Measurements from ENCODE around the gene KRT28. TPM values are rescaled to one million over a fixed set of nuclear protein-coding genes. Genes with fewer than 3 reads are reported as not detected.

KRT28 gene
- total RNA-seq, 1 donor from 2014 or later = not detected

Other genes with a start within 250 kb of the KRT28 start
- 0.51 TPM for gene CCR7, start 234.5 kb downstream of the KRT28 start, total RNA-seq (ENCODE audit: unreplicated experiment)
- 138 TPM for gene SMARCE1, start 152.1 kb downstream of the KRT28 start, total RNA-seq (ENCODE audit: unreplicated experiment)
- gene KRT222, start 134.8 kb downstream of the KRT28 start, total RNA-seq (ENCODE audit: unreplicated experiment) = 1.2 TPM
- gene KRT24, start 96.2 kb downstream of the KRT28 start, total RNA-seq (ENCODE audit: unreplicated experiment) = not detected
- not detected for gene KRT25, start 44.6 kb downstream of the KRT28 start, total RNA-seq (ENCODE audit: unreplicated experiment)
- not detected for gene KRT26, start 27.8 kb downstream of the KRT28 start, total RNA-seq (ENCODE audit: unreplicated experiment)
- not detected for gene KRT27, start 17.4 kb downstream of the KRT28 start, total RNA-seq (ENCODE audit: unreplicated experiment)
- 28.2 TPM for gene KRT10, start 22.7 kb upstream of the KRT28 start, total RNA-seq (ENCODE audit: unreplicated experiment)
- gene KRT12, start 67.3 kb upstream of the KRT28 start, total RNA-seq (ENCODE audit: unreplicated experiment) = not detected
- gene KRT20, start 85.3 kb upstream of the KRT28 start, total RNA-seq (ENCODE audit: unreplicated experiment) = not detected
- not detected for gene KRT23, start 137.7 kb upstream of the KRT28 start, total RNA-seq (ENCODE audit: unreplicated experiment)
- gene KRT39, start 167.0 kb upstream of the KRT28 start, total RNA-seq (ENCODE audit: unreplicated experiment) = 0.15 TPM
- gene KRT40, start 184.4 kb upstream of the KRT28 start, total RNA-seq (ENCODE audit: unreplicated experiment) = not detected
- gene KRTAP3-3, start 194.2 kb upstream of the KRT28 start, total RNA-seq (ENCODE audit: unreplicated experiment) = not detected
- gene KRTAP3-2, start 199.9 kb upstream of the KRT28 start, total RNA-seq (ENCODE audit: unreplicated experiment) = not detected
- not detected for gene KRTAP3-1, start 209.2 kb upstream of the KRT28 start, total RNA-seq (ENCODE audit: unreplicated experiment)
- not detected for gene KRTAP1-5, start 227.2 kb upstream of the KRT28 start, total RNA-seq (ENCODE audit: unreplicated experiment)
- not detected for gene KRTAP1-4, start 230.2 kb upstream of the KRT28 start, total RNA-seq (ENCODE audit: unreplicated experiment)
- gene KRTAP1-3, start 234.9 kb upstream of the KRT28 start, total RNA-seq (ENCODE audit: unreplicated experiment) = not detected
- not detected for gene KRTAP1-1, start 241.5 kb upstream of the KRT28 start, total RNA-seq (ENCODE audit: unreplicated experiment)
- not detected for gene KRTAP2-1, start 247.4 kb upstream of the KRT28 start, total RNA-seq (ENCODE audit: unreplicated experiment)